ENCODE measurements around the gene GFPT1. TPM values are rescaled to one million over a fixed set of nuclear protein-coding genes. Genes with fewer than 3 reads are reported as not detected.

The GFPT1 gene
- total RNA-seq, 6 experiments from 2014 or later = 74.6 to 106 (median 88.4) TPM

- Mint-ChIP-seq H3K4me1 (ENCODE audit: low read depth) (peaks cover 34% of the 10 kb centered on the region), H3K4me3 (peak overlapping the region; percentile 87), H3K27me3 (ENCODE audit: insufficient read depth) (peaks cover 3% of the 10 kb centered on the region; the same call in 1 of the 2 replicates), H3K27ac (peak overlapping the region; percentile 86), H3K9me3 (peaks cover 8% of the 10 kb centered on the region; the same call in 1 of the 2 replicates), H3K36me3 (ENCODE audit: low read depth) (peaks cover 8% of the 10 kb centered on the region)
- no peak for TF ChIP-seq CTCF (IDR thresholded peaks at IDR 0.05)
- DNase-seq = no peak
Observed at GRCh38 chr2:69305712-69306392, 81.2 kb downstream of the GFPT1 start.

DNA sequence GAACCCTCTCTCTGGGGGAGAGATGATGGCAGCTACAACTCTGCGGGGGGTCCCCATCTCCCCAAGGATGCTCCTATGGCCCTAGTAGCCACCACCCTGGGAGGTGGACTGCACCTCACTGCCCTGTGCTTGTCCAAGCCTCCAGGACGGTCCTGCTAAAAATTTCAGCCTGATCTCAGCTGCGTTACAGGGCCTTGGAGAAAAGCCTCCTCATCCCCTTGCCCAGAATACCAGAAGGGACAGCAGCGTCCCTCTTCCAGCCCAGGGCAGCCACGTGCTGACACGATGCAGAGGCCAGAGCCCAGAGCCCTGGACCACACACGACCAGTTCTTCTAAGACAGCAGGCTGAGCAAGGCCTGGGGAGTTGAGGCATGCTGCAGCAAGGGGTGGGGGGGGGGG lies 81.9 kb downstream of the GFPT1 start:
- TF ChIP-seq CTCF (IDR thresholded peaks at IDR 0.05) = no peak
- Mint-ChIP-seq H3K36me3 (ENCODE audit: low read depth) (peaks cover 8% of the 10 kb centered on the region), H3K27ac (no peak overlapping the region), H3K4me3 (no peak overlapping the region), H3K4me1 (ENCODE audit: low read depth) (peaks cover 31% of the 10 kb centered on the region), H3K27me3 (ENCODE audit: insufficient read depth) (peaks cover 3% of the 10 kb centered on the region; the same call in 1 of the 2 replicates), H3K9me3 (peaks cover 8% of the 10 kb centered on the region; the same call in 1 of the 2 replicates)
- DNase-seq = no peak

- Mint-ChIP-seq H3K9me3 (peaks cover 8% of the 10 kb centered on the region; the same call in 1 of the 2 replicates), H3K4me3 (no peak overlapping the region), H3K4me1 (ENCODE audit: low read depth) (peaks cover 31% of the 10 kb centered on the region), H3K36me3 (ENCODE audit: low read depth) (peaks cover 8% of the 10 kb centered on the region), H3K27me3 (ENCODE audit: insufficient read depth) (peaks cover 3% of the 10 kb centered on the region; the same call in 1 of the 2 replicates), H3K27ac (no peak overlapping the region)
- no peak for TF ChIP-seq CTCF (IDR thresholded peaks at IDR 0.05)
- DNase-seq = no peak
Observed at GRCh38 chr2:69304656-69305055, 82.4 kb downstream of the GFPT1 start.

DNA sequence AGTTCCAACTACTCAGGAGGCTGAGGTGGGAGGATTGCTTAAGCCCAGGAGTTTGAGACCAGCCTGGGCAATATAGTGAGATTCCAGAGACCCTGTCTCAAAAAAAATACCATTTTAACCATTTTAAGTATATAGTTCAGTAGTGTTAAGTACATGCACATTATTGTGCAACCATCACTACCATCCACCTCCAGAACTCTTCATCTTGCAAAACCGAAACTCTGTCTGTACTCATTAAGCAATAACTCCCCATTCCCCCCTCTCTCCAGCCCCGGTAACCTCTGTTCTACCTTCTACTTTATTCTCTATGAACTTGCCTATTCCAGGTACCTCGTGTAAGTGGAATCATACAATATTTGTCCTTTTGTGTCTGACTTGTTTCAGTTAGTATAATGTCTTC lies 86.4 kb downstream of the GFPT1 start:
- Mint-ChIP-seq H3K4me1 (ENCODE audit: low read depth) (peaks cover 33% of the 10 kb centered on the region), H3K27me3 (ENCODE audit: insufficient read depth) (no peaks in the 10 kb centered on the region; the same call in 1 of the 2 replicates), H3K36me3 (ENCODE audit: low read depth) (peaks cover 8% of the 10 kb centered on the region), H3K4me3 (no peak overlapping the region), H3K27ac (no peak overlapping the region), H3K9me3 (peaks cover 8% of the 10 kb centered on the region; the same call in 1 of the 2 replicates)
- TF ChIP-seq CTCF (IDR thresholded peaks at IDR 0.05) = no peak
- no peak for DNase-seq

DNA sequence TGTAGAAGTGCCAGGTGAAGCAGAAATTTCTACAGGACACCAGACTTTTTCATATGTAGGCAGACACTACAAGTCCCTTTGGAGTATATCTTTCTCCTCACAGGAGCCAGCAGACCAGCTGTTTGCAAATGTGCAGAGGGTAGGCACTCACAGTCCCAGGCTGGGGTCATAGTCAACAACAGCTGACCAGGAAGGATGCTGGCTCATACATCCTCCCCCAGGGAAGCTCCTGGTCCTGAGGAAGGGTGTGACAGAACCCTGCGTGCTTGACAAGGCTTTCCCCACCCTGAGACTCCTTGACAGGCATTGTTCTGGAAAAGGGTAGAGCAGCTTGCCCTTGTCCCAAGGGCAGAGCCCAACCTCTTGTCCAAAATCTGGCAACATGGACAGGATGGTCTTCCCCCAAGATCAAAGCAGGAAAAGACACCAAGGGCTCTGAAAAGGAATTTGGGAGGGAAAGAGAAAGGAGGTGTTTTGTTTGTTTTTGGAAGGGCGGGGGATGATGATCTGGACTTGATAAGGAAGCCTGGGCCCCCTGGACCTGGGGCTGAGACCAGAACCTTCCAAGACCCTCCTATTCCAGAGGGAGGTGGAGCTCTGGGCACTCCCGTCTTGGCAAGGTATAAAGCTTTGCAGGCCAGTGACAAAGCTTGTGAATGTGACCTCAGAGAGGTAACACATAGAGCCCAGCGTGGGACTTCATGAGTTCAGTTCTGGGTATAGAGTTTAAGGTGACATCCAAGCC lies 87.1 kb downstream of the GFPT1 start:
- H3K27me3 Mint-ChIP-seq (ENCODE audit: insufficient read depth) = no peaks in the 10 kb centered on the region; the same call in none of the 2 replicates
- H3K4me1 Mint-ChIP-seq (ENCODE audit: low read depth) = peaks cover 33% of the 10 kb centered on the region
- peaks cover 8% of the 10 kb centered on the region for H3K36me3 Mint-ChIP-seq (ENCODE audit: low read depth)
- H3K9me3 Mint-ChIP-seq = peaks cover 8% of the 10 kb centered on the region; the same call in 1 of the 2 replicates
- TF ChIP-seq CTCF (IDR thresholded peaks at IDR 0.05) = no peak
- H3K27ac Mint-ChIP-seq = peak overlapping the region; percentile 89; the same call in 1 of the 2 replicates
- DNase-seq = no peak
- no peak overlapping the region for H3K4me3 Mint-ChIP-seq
